Spleen (tissue), 3 donors: ENCODE results near the gene RPRD1B.

Source experiments
- POLR2A ChIP-seq, 3 donors: fragments of 450-650 bp; IDR thresholded peaks; one replicate each; pipeline ENCODE4 v1.5.1; 2017; ENCODE audit warnings: antibody characterized with exemption in 3 of 3, mild to moderate bottlenecking in 1 of 3
- POLR2AphosphoS5 ChIP-seq, 3 donors: sonication (generic); formaldehyde crosslinking; IDR thresholded peaks; one replicate each; pipeline ENCODE4 v1.5.1; 2017; ENCODE audit warnings: antibody characterized with exemption in 3 of 3

DNA sequence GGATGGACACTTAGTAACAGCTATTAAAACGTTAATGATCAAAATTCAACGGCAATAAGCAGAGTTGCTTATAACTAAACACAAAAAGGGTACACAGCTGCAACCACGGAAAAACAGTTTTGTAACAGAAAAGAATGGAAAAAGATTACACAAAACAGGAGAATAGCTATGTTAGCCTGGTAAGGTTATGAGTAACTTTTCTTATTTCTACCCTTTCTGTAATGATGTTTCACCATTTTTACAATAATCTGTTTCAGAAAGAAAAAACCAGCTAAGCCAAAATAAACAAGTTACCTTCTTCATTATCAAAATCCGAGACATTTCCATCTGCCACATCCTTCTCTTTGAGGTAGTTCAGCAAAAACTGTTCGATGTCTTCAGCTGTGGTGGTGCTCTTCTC lies 27.6 kb upstream of the RPRD1B start:
- TF ChIP-seq POLR2A (IDR thresholded peaks at IDR 0.05) (no peak), POLR2AphosphoS5 (IDR thresholded peaks at IDR 0.05) (no peak)
